GM12878 (cell line): ENCODE measurements around the gene LONP1. TPM values are rescaled to one million over a fixed set of nuclear protein-coding genes. Genes with fewer than 3 reads are reported as not detected.
A peak's percentile ranks its signal among the peaks of the same experiment; 100 is the strongest.

Experiments used
- ATAC-seq: fragments of 200-7000 bp; cut with Tn5 transposase; 3 replicates; pipeline ENCODE4 v1.9.1; 2020; ENCODE audit warnings: mild to moderate bottlenecking, moderate library complexity
- BruUV-seq: library from RNA; stranded (reverse); fragments of 400-500 nt; replicated peaks from 2 replicates; lab custom pipeline; 2021; lab: Mats Ljungman, UMichigan
- CTCF ChIA-PET: fragments of 300-600 bp; sonication (Branson Sonifier 250); formaldehyde crosslinking; extraction: SDS; loops from one replicate; lab custom pipeline; 2021; ENCODE audit warnings: inconsistent platforms; lab: Yijun Ruan, JAX
- POLR2A ChIA-PET: fragments of 350-600 bp; formaldehyde crosslinking; extraction: SDS; loops from one replicate; lab custom pipeline; 2021; ENCODE audit warnings: inconsistent platforms; lab: Charles Lee
- RAD21 ChIA-PET: fragments of 300-600 bp; sonication (Branson Sonifier 250); formaldehyde crosslinking; loops from one replicate; lab custom pipeline; 2023; ENCODE audit warnings: antibody characterized with exemption; ENCODE audit not compliant: unreplicated experiment; lab: Charles Lee
- SMC1A ChIA-PET: fragments of 300-600 bp; sonication (Branson Sonifier 250); formaldehyde crosslinking; loops from one replicate; lab custom pipeline; 2023; ENCODE audit not compliant: unreplicated experiment, uncharacterized antibody; lab: Charles Lee
- DNase-seq: peaks from one replicate; pipeline ENCODE4 v3.0.0-alpha.2; 2011; ENCODE audit warnings: low read depth, low spot score
- FAIRE-seq: peaks from 3 replicates; lab custom pipeline; 2011; peaks lifted over from hg19 to GRCh38; lab: Jason Lieb, UNC
- H2AFZ ChIP-seq: 2 replicates; pipeline ENCODE4 v1.6.0; 2011; ENCODE audit warnings: low read depth, low read length, control low read depth; ENCODE audit not compliant: control insufficient read depth
- H3K27ac ChIP-seq: 2 replicates; pipeline ENCODE4 v1.5.1; 2011; ENCODE audit warnings: control low read depth; ENCODE audit not compliant: control insufficient read depth, insufficient read depth
- H3K27me3 ChIP-seq, 2 experiments: replicated peaks in 1 of 2; 2 replicates each; pipeline versions ENCODE4 v1.6.0 to v1.6.1; 2011; ENCODE audit warnings: low read length in 1 of 2; ENCODE audit not compliant: control insufficient read depth in 2 of 2, insufficient read depth in 2 of 2
- H3K36me3 ChIP-seq, 2 experiments: 2 replicates each; pipeline ENCODE4 v1.5.1; 2011; ENCODE audit warnings: low read length in 1 of 2; ENCODE audit not compliant: control insufficient read depth in 2 of 2, insufficient read depth in 2 of 2
- H3K4me1 ChIP-seq: 2 replicates; pipeline ENCODE4 v1.6.1; 2011; ENCODE audit warnings: mild to moderate bottlenecking, low read length, moderate library complexity, mixed read lengths; ENCODE audit not compliant: control insufficient read depth, insufficient read depth
- H3K4me2 ChIP-seq: 2 replicates; pipeline ENCODE4 v1.6.0; 2011; ENCODE audit warnings: control low read depth; ENCODE audit not compliant: control insufficient read depth, insufficient read depth
- H3K4me3 ChIP-seq: fragments of 200-600 bp; sonication (generic); 2 replicates; pipeline ENCODE4 v1.5.1; 2016
- H3K79me2 ChIP-seq: 2 replicates; pipeline ENCODE4 v1.6.0; 2011; ENCODE audit warnings: low read length; ENCODE audit not compliant: control insufficient read depth, insufficient read depth
- H3K9ac ChIP-seq: 2 replicates; pipeline ENCODE4 v1.8.0; 2011; ENCODE audit warnings: low read length, control low read depth, mixed read lengths; ENCODE audit not compliant: control insufficient read depth, insufficient read depth
- H3K9me3 ChIP-seq: replicated peaks from 3 replicates; pipeline ENCODE4 v1.5.1; 2011; ENCODE audit warnings: mild to moderate bottlenecking, low read length; ENCODE audit not compliant: control insufficient read depth, insufficient read depth
- H4K20me1 ChIP-seq: 2 replicates; pipeline ENCODE4 v1.6.0; 2011; ENCODE audit not compliant: control insufficient read depth, insufficient read depth
- POLR2A ChIP-seq: IDR thresholded peaks from 2 replicates; pipeline ENCODE4 v1.6.1; 2011; ENCODE audit warnings: low read depth, mild to moderate bottlenecking, low read length
- SMAD1 ChIP-seq: fragments of 450-650 bp; IDR thresholded peaks from 2 replicates; pipeline ENCODE4 v1.6.1; 2018; ENCODE audit warnings: mild to moderate bottlenecking, low read depth; ENCODE audit not compliant: partially characterized antibody
- ZBTB4 ChIP-seq: fragments of 450-650 bp; formaldehyde crosslinking; IDR thresholded peaks from 2 replicates; pipeline ENCODE4 v1.4.0; 2022; ENCODE audit warnings: mild to moderate bottlenecking, moderate library complexity
- WGBS: methylation state at CpG from one replicate; pipeline ENCODE4 v1.1.6; 2016; ENCODE audit warnings: low lambda C conversion rate; ENCODE audit not compliant: insufficient replicate concordance, insufficient coverage; ENCODE audit errors: missing lambda C conversion rate; 5-methylcytosine and 5-hydroxymethylcytosine counted together
- in situ Hi-C: fragments of 300-500 bp; cut with MboI; formaldehyde crosslinking; loops from 9 replicates; pipeline ENCODE4 v1.14.3; 2018; ENCODE audit warnings: mixed read lengths
- intact Hi-C: fragments of 100-400 bp; cut with micrococcal nuclease; formaldehyde crosslinking; loops from one replicate; pipeline ENCODE4 v1.14.2; 2022; ENCODE audit not compliant: unreplicated experiment
- polyA plus RNA-seq, 11 experiments: library from polyadenylated mRNA; depleted of rRNA in 4 of 11; unstranded in 6 of 11; stranded (reverse) in 5 of 11; fragments of >200 nt; fragmentation: Nextera tagmentation in 4 of 11; fragmentation: Illumina TruSeq in 1 of 11; extraction: Ambion mirVana in 4 of 11; extraction: Trizol in 1 of 11; gene quantifications; 1 replicate in 1 of 11; 2 replicates in 10 of 11; pipeline versions ENCODE4 v1.2.1 to v1.2.3, GENCODE V29; 2011 to 2016; ENCODE audit warnings: inconsistent platforms in 2 of 11, missing spikeins in 2 of 11, low read depth in 1 of 11
- total RNA-seq, 4 experiments: library from RNA; depleted of rRNA in 3 of 4; stranded (reverse); fragments of >200 nt in 3 of 4; fragmentation: Illumina TruSeq in 1 of 4; extraction: Trizol in 1 of 4; gene quantifications; 2 replicates each; pipeline versions ENCODE4 v1.2.1 to v1.2.3, GENCODE V29; 2013 to 2021

LONP1 gene
- total and polyA plus RNA-seq, 10 of the 15 experiments (the other 5 are each of a cell fraction or from before 2014, with no cell fraction given) = 0.61 to 136 (median 59.5) TPM

GRCh38 chr19:5711713-5712161 is 8.2 kb downstream of the LONP1 start:
- Histone ChIP-seq H3K27ac (no peak overlapping the region), H4K20me1 (0 out of 2 replicates have a peak, but pooled peaks cover 3% of the 10 kb centered on the region), H3K4me3 (no peak overlapping the region), H3K9me3 (no peaks in the 10 kb centered on the region), H3K27me3 (no peaks in the 10 kb centered on the region), H3K79me2 (peaks cover 17% of the 10 kb centered on the region)
- BruUV-seq = no TSS peak
- ChIA-PET RAD21 (no interaction called here), SMC1A (no interaction called here), POLR2A (no interaction called here)
- FAIRE-seq = no peak
- intact Hi-C loops = no loop called here
- ATAC-seq = no peak
- TF ChIP-seq POLR2A = peak; percentile 35; the same call in 1 of the 2 replicates
- TF ChIP-seq SMAD1 = no peak
- TF ChIP-seq, all 136 proteins: peak for 1
- Histone ChIP-seq H3K36me3 (peaks cover 20 to 41% of the 10 kb centered on the region in 2 experiments; a peak in 3 of 4 replicates), H3K4me1 (no peaks in the 10 kb centered on the region), H3K4me2 (no peak overlapping the region), H3K9ac (no peak overlapping the region), H2AFZ (no peak overlapping the region)
- DNase-seq = no peak
- in situ Hi-C loops = no loop called here
- CTCF ChIA-PET = interaction anchor here (1.0 kb wide), 1 partner anchor 22 kb away, joined by 3 read pairs; the partner anchor contains the start of gene RPL36
- WGBS = 92% methylated on average over 25 of the region's 25 CpGs

DNA sequence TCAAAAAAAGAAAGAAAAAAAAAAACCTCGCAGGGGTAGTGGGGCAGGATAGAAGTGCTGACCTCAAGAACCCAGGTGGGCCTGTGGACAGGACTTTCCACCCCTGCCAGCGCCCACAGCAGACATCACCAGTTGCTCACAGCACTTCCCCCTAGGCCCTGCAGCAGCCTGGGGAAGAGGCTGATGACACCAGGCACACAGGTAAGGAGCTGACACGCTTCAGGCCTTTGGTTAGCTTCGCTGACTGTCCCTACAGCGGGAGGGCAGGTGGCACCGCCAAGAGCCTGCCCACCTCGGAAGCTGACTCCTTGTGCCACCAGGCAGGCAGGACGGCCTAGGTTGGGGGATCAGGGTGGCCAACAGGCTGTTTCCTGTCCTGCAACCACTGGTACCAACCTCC is 8.9 kb downstream of the LONP1 start:
- WGBS = 95% methylated on average over 7 of the region's 8 CpGs
- ChIA-PET SMC1A (no interaction called here), POLR2A (no interaction called here), RAD21 (no interaction called here), CTCF (no interaction called here)
- H3K4me3 ChIP-seq = no peak overlapping the region
- no peaks in the 10 kb centered on the region for H3K9me3 ChIP-seq
- 0 out of 2 replicates have a peak, but pooled peaks cover 3% of the 10 kb centered on the region for H4K20me1 ChIP-seq
- no peak overlapping the region for H3K27ac ChIP-seq
- no TSS peak for BruUV-seq
- H3K4me2 ChIP-seq = no peak overlapping the region
- H3K79me2 ChIP-seq = peaks cover 10% of the 10 kb centered on the region
- no peak for ATAC-seq
- no peak for FAIRE-seq
- no peak for DNase-seq
- H3K9ac ChIP-seq = no peak overlapping the region
- intact Hi-C loops = no loop called here
- TF ChIP-seq POLR2A (peak; percentile 50; the same call in 1 of the 2 replicates), ZBTB4 (no peak)
- in situ Hi-C loops = no loop called here
- peaks cover 24 to 41% of the 10 kb centered on the region in 2 experiments for H3K36me3 ChIP-seq
- H3K27me3 ChIP-seq = no peaks in the 10 kb centered on the region
- H3K4me1 ChIP-seq = no peaks in the 10 kb centered on the region
- no peak overlapping the region for H2AFZ ChIP-seq
